Testis (tissue), 3 donors: ENCODE measurements around the gene DENND1A. TPM values are rescaled to one million over a fixed set of nuclear protein-coding genes. Genes with fewer than 3 reads are reported as not detected.
"Not testable (repeated sequence)": the region's sequence is repeated elsewhere in the genome, so short reads cannot be mapped to it uniquely, and the experiment has no call there.

ENCODE experiments used
- DNase-seq: peaks from one replicate; pipeline ENCODE4 v3.0.0-alpha.2; 2019
- H3K27ac ChIP-seq, 2 donors: fragments of 200-600 bp; sonication (generic); one replicate each; pipeline ENCODE4 v1.5.1; 2019
- H3K27me3 ChIP-seq: fragments of 200-600 bp; sonication (generic); one replicate; pipeline ENCODE4 v1.5.1; 2019
- H3K36me3 ChIP-seq: fragments of 200-600 bp; sonication (generic); one replicate; pipeline ENCODE4 v1.5.1; 2017; ENCODE audit warnings: low read depth; ENCODE audit errors: missing control alignments
- H3K4me1 ChIP-seq: fragments of 200-600 bp; sonication (generic); one replicate; pipeline ENCODE4 v1.5.1; 2019
- H3K4me3 ChIP-seq, 2 donors: fragments of 200-600 bp; sonication (generic); one replicate each; pipeline ENCODE4 v1.5.1; 2017 to 2019
- H3K9me3 ChIP-seq: fragments of 200-600 bp; sonication (generic); one replicate; pipeline ENCODE4 v1.5.1; 2017
- CTCF ChIP-seq, 3 experiments: fragments of 450-650 bp in 2 of 3; fragments of 200-600 bp in 1 of 3; sonication (generic) in 1 of 3; IDR thresholded peaks; one replicate each; pipeline ENCODE4 v1.5.1; 2016 to 2019; ENCODE audit warnings: antibody characterized with exemption in 3 of 3, mild to moderate bottlenecking in 2 of 3, moderate library complexity in 1 of 3
- POLR2A ChIP-seq: fragments of 450-650 bp; IDR thresholded peaks from one replicate; pipeline ENCODE4 v1.6.1; 2017; ENCODE audit warnings: antibody characterized with exemption, mild to moderate bottlenecking, moderate library complexity
- WGBS, 2 donors: methylation state at CpG; one replicate each; pipeline ENCODE4 v1.1.5; 2018; 5-methylcytosine and 5-hydroxymethylcytosine counted together
- intact Hi-C: fragments of 100-400 bp; cut with DNase I; formaldehyde crosslinking; loops from one replicate; pipeline ENCODE4 v1.15.1; 2023; ENCODE audit warnings: low total_unique reads
- polyA plus RNA-seq: library from polyadenylated mRNA; stranded (reverse); fragments of 350-450 nt; fragmentation: Illumina TruSeq; extraction: RNeasy Lipid Tissue Mini Kit (QIAGEN cat#74804); gene quantifications from one replicate; pipeline ENCODE4 v1.2.3, GENCODE V29; 2014; ENCODE audit warnings: low read depth, low replicate concordance; ENCODE audit not compliant: insufficient read depth
- total RNA-seq, 2 donors: library from RNA; depleted of rRNA; stranded (reverse); fragments of >200 nt; gene quantifications; one replicate each; pipeline ENCODE4 v1.2.3, GENCODE V29; 2016

Gene DENND1A
- total and polyA plus RNA-seq, 3 donors from 2014 or later: 20.3 to 47.4 (median 44.9) TPM

- H3K36me3 ChIP-seq: no peaks in the 10 kb centered on the region
- no peak for DNase-seq
- TF ChIP-seq POLR2A (no peak), CTCF (IDR thresholded peaks at IDR 0.05) (no peak)
- no peaks in the 10 kb centered on the region for H3K4me1 ChIP-seq
- no peak overlapping the region for H3K4me3 ChIP-seq
- WGBS, 2 donors: 94 to 96% methylated on average over 20 to 22 of the region's 22 CpGs
- intact Hi-C loops: no loop called here
- no peaks in the 10 kb centered on the region for H3K9me3 ChIP-seq
- H3K27ac ChIP-seq: no peak overlapping the region
- H3K27me3 ChIP-seq: no peaks in the 10 kb centered on the region
These were observed 497.3 kb downstream of the DENND1A start for GRCh38 chr9:123432331-123433236.

DNA sequence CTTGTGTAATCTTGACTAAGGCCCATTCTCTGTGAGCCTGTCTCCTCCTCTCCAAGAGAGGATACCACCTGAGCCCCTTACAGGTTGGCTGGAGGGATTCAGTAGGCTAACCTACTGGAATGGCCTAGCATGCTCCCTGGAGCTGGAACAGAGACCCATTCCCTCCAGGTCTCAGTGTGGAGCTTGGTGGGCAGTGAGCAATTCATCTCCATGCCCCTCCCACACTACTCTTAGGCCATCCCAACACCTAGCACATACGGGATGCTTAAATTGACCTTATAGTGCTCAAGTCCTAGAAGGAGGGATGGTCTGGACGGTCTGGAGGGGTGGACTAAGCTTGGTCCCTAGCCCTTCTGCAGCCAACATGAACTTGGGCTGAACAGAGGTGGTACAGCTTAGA lies 498.3 kb downstream of the DENND1A start:
- TF ChIP-seq POLR2A (no peak), CTCF (IDR thresholded peaks at IDR 0.05) (no peak)
- 77 to 100% methylated on average over 1 to 2 of the region's 2 CpGs for WGBS, 2 donors
- H3K27me3 ChIP-seq: no peaks in the 10 kb centered on the region
- H3K36me3 ChIP-seq: no peaks in the 10 kb centered on the region
- DNase-seq: no peak
- H3K9me3 ChIP-seq: no peaks in the 10 kb centered on the region
- no peaks in the 10 kb centered on the region for H3K4me1 ChIP-seq
- no peak overlapping the region for H3K27ac ChIP-seq
- no peak overlapping the region for H3K4me3 ChIP-seq
- intact Hi-C loops: no loop called here

DNA sequence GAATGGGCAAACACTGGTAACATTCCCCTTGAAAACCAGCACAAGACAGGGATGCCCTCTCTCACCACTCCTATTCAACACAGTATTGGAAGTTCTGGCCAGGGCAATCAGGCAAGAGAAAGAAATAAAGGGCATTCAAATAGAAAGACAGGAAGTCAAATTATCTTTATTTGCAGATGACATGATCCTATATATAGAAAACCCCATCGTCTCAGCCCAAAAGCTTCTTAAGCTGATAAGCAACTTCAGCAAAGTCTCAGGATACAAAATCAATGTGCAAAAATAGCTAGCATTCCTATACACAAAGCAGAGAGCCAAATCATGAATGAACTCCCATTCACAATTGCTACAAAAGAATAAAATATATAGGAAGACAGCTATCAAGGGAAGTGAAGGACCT lies 501.5 kb downstream of the DENND1A start:
- WGBS, 2 donors: 59 to 80% methylated on average over 1 of the region's 1 CpG
- H3K27me3 ChIP-seq, H3K9me3 ChIP-seq, H3K4me3 ChIP-seq, intact Hi-C loops, DNase-seq, H3K36me3 ChIP-seq, H3K27ac ChIP-seq, H3K4me1 ChIP-seq: not testable (repeated sequence)

GRCh38 chr9:123426406-123426805 lies 503.5 kb downstream of the DENND1A start:
- Histone ChIP-seq H3K4me1 (no peaks in the 10 kb centered on the region), H3K27ac (no peak overlapping the region), H3K9me3 (no peaks in the 10 kb centered on the region), H3K27me3 (no peaks in the 10 kb centered on the region), H3K36me3 (no peaks in the 10 kb centered on the region), H3K4me3 (no peak overlapping the region)
- no peak for DNase-seq
- intact Hi-C loops: no loop called here
- WGBS, 2 donors: 84 to 91% methylated on average over 2 of the region's 2 CpGs
- TF ChIP-seq POLR2A: no peak
- TF ChIP-seq CTCF (IDR thresholded peaks at IDR 0.05): no peak

DNA sequence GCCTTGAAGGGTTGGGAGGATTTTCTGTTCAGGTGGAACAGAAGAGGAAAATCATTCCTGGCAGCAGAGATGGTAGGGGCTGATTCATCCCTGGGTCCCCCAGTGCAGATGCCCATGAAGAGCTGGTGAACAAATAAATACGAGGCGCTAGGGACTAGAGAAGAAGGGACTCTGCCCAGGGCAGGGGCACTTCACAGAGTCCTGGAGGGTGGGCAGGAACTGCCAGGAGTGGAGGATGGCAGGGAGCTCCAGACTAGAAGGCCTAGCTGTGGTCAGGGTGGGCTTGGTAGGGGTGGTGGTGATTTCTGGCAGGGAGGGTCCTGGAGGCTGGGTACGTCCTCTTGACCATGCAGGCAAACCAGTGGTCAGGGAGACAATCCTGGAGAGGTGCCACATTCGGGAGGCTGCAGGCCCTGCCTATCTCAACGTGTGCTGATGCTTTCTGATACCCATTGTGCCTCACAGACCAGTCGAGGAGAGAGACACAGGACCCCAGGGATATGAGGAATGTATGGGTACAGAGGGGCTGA lies 504.0 kb downstream of the DENND1A start:
- no peaks in the 10 kb centered on the region for H3K4me1 ChIP-seq
- H3K9me3 ChIP-seq: no peaks in the 10 kb centered on the region
- no peaks in the 10 kb centered on the region for H3K27me3 ChIP-seq
- H3K36me3 ChIP-seq: no peaks in the 10 kb centered on the region
- intact Hi-C loops: no loop called here
- TF ChIP-seq POLR2A (no peak), CTCF (IDR thresholded peaks at IDR 0.05) (no peak)
- DNase-seq: no peak
- no peak overlapping the region for H3K27ac ChIP-seq
- 88 to 89% methylated on average over 6 of the region's 6 CpGs for WGBS, 2 donors
- no peak overlapping the region for H3K4me3 ChIP-seq
